Left forelimb (tissue), 1 donor: Measurements from ENCODE around the gene LTBP1.

Experiments used
- DNase-seq: peaks from one replicate; pipeline ENCODE4 v3.0.0-alpha.2; 2018; ENCODE audit warnings: low spot score

LTBP1 gene

GRCh38 chr2:33314541-33314940 lies 367.8 kb downstream of the LTBP1 start:
- no peak for DNase-seq

- no peak for DNase-seq
Measured at GRCh38 chr2:33316328-33316727, 369.6 kb downstream of the LTBP1 start.

- no peak for DNase-seq
Measured at GRCh38 chr2:33317369-33318007, 370.7 kb downstream of the LTBP1 start.

GRCh38 chr2:33318456-33318855 lies 371.7 kb downstream of the LTBP1 start:
- no peak for DNase-seq

- DNase-seq, result no peak
Measured at GRCh38 chr2:33320573-33320972, 373.8 kb downstream of the LTBP1 start.

- no peak for DNase-seq
Measured at GRCh38 chr2:33321236-33321771, 374.6 kb downstream of the LTBP1 start.

GRCh38 chr2:33321876-33322483 lies 375.2 kb downstream of the LTBP1 start:
- DNase-seq, result no peak

GRCh38 chr2:33322612-33323011 lies 375.9 kb downstream of the LTBP1 start:
- DNase-seq, result no peak

GRCh38 chr2:33323957-33324356 lies 377.2 kb downstream of the LTBP1 start:
- DNase-seq, result no peak

- DNase-seq, result no peak
Measured at GRCh38 chr2:33326100-33326499, 379.3 kb downstream of the LTBP1 start.

GRCh38 chr2:33333433-33333832 lies 386.7 kb downstream of the LTBP1 start:
- no peak for DNase-seq

- DNase-seq, result no peak
Measured at GRCh38 chr2:33334083-33334482, 387.3 kb downstream of the LTBP1 start.

GRCh38 chr2:33335516-33335915 lies 388.8 kb downstream of the LTBP1 start:
- DNase-seq, result no peak

- no peak for DNase-seq
Measured at GRCh38 chr2:33336036-33336625, 389.4 kb downstream of the LTBP1 start.

GRCh38 chr2:33337385-33337960 lies 390.7 kb downstream of the LTBP1 start:
- no peak for DNase-seq

GRCh38 chr2:33337981-33338380 lies 391.2 kb downstream of the LTBP1 start:
- no peak for DNase-seq

GRCh38 chr2:33339269-33339668 lies 392.5 kb downstream of the LTBP1 start:
- no peak for DNase-seq

- DNase-seq, result no peak
Measured at GRCh38 chr2:33340280-33340679, 393.5 kb downstream of the LTBP1 start.

- DNase-seq, result no peak
Measured at GRCh38 chr2:33342171-33342570, 395.4 kb downstream of the LTBP1 start.

GRCh38 chr2:33342705-33343104 lies 396.0 kb downstream of the LTBP1 start:
- DNase-seq, result no peak

- no peak for DNase-seq
Measured at GRCh38 chr2:33343387-33343895, 396.7 kb downstream of the LTBP1 start.

GRCh38 chr2:33344230-33344629 lies 397.5 kb downstream of the LTBP1 start:
- DNase-seq, result no peak

GRCh38 chr2:33347856-33348255 lies 401.1 kb downstream of the LTBP1 start:
- DNase-seq, result no peak
